Measurements from ENCODE around the gene ATE1. TPM values are rescaled to one million over a fixed set of nuclear protein-coding genes. Genes with fewer than 3 reads are reported as not detected.
A peak's percentile ranks its signal among the peaks of the same experiment; 100 is the strongest.
"Not testable (repeated sequence)": the region's sequence is repeated elsewhere in the genome, so short reads cannot be mapped to it uniquely, and the experiment has no call there.

The ATE1 gene
- total RNA-seq, 1 donor from 2014 or later = 21.9 TPM

DNA sequence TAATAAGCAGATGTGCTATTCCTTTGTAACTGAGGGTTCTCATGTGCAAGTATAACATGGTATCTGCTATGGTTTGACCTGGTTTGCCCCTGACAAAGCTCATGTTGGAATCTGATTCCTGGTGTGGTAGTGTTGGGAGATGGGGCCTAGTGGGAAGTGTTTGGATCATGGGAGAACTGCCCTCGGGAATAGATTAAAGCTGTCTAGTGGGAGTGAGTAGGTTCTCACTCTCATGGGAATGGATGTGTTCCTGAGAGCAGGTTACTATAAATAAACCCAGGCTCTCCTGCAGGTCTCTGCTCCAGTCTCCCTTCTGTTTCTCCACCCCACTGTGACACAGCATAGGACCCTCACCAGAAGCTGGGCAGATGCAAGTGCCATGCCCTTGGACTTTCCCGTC is 97.7 kb downstream of the ATE1 start:
- peaks cover 0 to 4% of the 10 kb centered on the region in 2 donors for H3K36me3 ChIP-seq
- TF ChIP-seq, protein P1, sequence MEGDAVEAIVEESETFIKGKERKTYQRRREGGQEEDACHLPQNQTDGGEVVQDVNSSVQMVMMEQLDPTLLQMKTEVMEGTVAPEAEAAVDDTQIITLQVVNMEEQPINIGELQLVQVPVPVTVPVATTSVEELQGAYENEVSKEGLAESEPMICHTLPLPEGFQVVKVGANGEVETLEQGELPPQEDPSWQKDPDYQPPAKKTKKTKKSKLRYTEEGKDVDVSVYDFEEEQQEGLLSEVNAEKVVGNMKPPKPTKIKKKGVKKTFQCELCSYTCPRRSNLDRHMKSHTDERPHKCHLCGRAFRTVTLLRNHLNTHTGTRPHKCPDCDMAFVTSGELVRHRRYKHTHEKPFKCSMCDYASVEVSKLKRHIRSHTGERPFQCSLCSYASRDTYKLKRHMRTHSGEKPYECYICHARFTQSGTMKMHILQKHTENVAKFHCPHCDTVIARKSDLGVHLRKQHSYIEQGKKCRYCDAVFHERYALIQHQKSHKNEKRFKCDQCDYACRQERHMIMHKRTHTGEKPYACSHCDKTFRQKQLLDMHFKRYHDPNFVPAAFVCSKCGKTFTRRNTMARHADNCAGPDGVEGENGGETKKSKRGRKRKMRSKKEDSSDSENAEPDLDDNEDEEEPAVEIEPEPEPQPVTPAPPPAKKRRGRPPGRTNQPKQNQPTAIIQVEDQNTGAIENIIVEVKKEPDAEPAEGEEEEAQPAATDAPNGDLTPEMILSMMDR (IDR thresholded peaks at IDR 0.05) = no peak
- TF ChIP-seq POLR2A (IDR thresholded peaks at IDR 0.05) (no peak), POLR2AphosphoS5 (IDR thresholded peaks at IDR 0.05; ENCODE audit: insufficient read depth in 1 of 2, low read depth in 1 of 2) (no peak)

DNA sequence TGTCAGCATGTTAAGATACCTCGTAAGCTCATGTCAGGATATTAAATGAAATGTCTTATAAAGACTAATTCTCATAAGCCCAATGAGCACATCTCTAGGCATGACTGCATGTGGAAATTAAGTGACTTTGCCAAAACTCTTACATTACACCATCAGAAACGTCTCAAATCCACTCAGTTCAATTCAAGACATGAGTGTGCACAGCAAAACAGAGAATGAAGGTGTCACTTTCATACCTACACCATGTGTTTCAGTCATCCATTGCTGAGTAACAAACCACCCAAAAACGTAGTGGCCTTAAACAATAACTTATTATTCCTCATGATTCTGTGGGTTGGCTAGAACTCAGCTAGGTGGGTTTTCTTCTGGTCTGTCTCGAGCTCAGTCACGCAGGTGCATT is 99.8 kb downstream of the ATE1 start:
- H3K27me3 ChIP-seq = no peaks in the 10 kb centered on the region
- intact Hi-C loops (cut with DNase I) = no loop called here
- peaks cover 0 to 4% of the 10 kb centered on the region in 2 donors for H3K36me3 ChIP-seq
- H3K4me1 ChIP-seq = no peaks in the 10 kb centered on the region
- no peak for DNase-seq (ENCODE audit: extremely low spot score in 2 of 2)
- no peak overlapping the region for H3K27ac ChIP-seq
- no peak overlapping the region for H3K4me3 ChIP-seq
- TF ChIP-seq POLR2AphosphoS5 (IDR thresholded peaks at IDR 0.05; ENCODE audit: insufficient read depth in 1 of 2, low read depth in 1 of 2) = no peak
- TF ChIP-seq POLR2A (IDR thresholded peaks at IDR 0.05) = no peak
- TF ChIP-seq, protein P1 (IDR thresholded peaks at IDR 0.05) = no peak
- H3K9me3 ChIP-seq = no peaks in the 10 kb centered on the region

More for the DNA sequence above, 97.7 kb downstream of the ATE1 start:
- Histone ChIP-seq H3K4me3 (no peak overlapping the region), H3K4me1 (no peaks in the 10 kb centered on the region), H3K27me3 (no peaks in the 10 kb centered on the region), H3K9me3 (no peaks in the 10 kb centered on the region), H3K27ac (no peak overlapping the region)
- intact Hi-C loops (cut with DNase I) = no loop called here
- no peak for DNase-seq (ENCODE audit: extremely low spot score in 2 of 2)

DNA sequence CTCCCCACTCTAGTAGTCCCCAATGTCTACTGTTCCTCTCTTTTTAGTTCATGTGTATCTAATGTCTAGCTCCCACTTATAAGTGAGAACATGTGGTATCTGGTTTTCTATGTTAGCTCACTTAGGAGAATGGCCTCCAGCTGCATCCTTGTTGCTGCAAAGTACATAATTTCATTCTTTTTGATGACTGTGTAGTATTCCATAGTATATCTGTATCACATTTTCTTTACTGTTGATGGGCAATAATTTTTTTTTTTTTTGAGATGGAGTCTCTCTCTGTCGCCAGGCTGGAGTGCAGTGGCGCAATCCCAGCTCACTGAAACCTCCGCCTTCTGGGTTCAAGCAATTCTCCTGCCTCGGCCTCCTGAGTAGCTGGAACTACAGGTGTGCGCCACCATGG is 101.1 kb downstream of the ATE1 start:
- H3K4me1 ChIP-seq; intact Hi-C loops (cut with DNase I); H3K4me3 ChIP-seq; DNase-seq (ENCODE audit: extremely low spot score in 2 of 2); H3K27me3 ChIP-seq; H3K27ac ChIP-seq; H3K9me3 ChIP-seq; H3K36me3 ChIP-seq: not testable (repeated sequence)

DNA sequence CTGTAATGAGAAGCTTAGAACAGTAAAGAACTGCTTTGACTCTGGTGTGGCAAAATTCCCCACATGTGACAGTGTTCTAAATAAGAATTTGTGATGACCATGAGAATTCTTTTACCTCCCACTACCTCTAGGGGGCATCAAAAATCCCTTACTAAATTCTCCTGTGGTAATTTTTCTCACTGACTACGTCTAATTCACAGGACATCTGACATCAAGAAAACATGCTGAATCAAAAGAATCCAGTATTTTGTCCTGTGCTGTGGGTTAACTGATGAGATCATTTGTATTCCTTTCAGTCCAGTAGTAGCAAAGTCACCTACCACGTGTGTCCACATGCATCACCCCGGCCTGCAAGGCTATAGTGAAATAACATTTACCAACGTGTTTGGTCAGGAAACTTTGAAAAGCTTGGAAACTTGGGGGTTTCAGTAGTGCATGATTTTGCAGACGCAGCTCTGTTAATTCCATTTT is 103.8 kb downstream of the ATE1 start:
- Histone ChIP-seq H3K4me3 (no peak overlapping the region), H3K27ac (no peak overlapping the region), H3K4me1 (no peaks in the 10 kb centered on the region), H3K36me3 (peaks cover 0 to 4% of the 10 kb centered on the region in 2 donors), H3K27me3 (no peaks in the 10 kb centered on the region), H3K9me3 (no peaks in the 10 kb centered on the region)
- intact Hi-C loops (cut with DNase I) = no loop called here
- DNase-seq (ENCODE audit: extremely low spot score in 2 of 2) = no peak
- TF ChIP-seq POLR2A (IDR thresholded peaks at IDR 0.05) = no peak
- no peak for TF ChIP-seq POLR2AphosphoS5 (IDR thresholded peaks at IDR 0.05; ENCODE audit: insufficient read depth in 1 of 2, low read depth in 1 of 2)
- TF ChIP-seq, protein P1 (IDR thresholded peaks at IDR 0.05) = peak in 1 of 3 experiments; percentile 34

DNA sequence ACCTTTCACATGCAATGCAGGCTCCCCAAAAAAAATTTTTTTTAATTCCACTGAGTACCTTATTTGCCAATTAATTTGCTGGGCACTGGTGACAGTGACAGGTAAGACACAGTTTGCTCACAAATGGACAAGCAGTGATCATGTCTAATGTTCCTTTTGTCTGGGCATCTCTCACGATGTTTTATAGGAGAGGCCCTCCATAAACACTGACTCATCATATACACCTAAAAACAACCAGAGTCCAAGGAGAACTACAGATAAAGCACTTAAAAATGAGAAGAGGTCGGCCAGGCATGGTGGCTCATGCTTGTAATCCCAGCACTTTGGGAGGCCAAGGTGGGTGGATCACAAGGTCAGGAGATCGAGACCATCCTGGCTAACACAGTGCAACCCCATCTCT is 105.1 kb downstream of the ATE1 start:
- peaks cover 0 to 4% of the 10 kb centered on the region in 2 donors for H3K36me3 ChIP-seq
- H3K4me3 ChIP-seq = no peak overlapping the region
- no peak for DNase-seq (ENCODE audit: extremely low spot score in 2 of 2)
- TF ChIP-seq POLR2A (IDR thresholded peaks at IDR 0.05) (no peak), POLR2AphosphoS5 (IDR thresholded peaks at IDR 0.05; ENCODE audit: insufficient read depth in 1 of 2, low read depth in 1 of 2) (no peak)
- TF ChIP-seq, protein P1 (IDR thresholded peaks at IDR 0.05) = no peak
- H3K4me1 ChIP-seq = no peaks in the 10 kb centered on the region
- intact Hi-C loops (cut with DNase I) = no loop called here
- H3K27me3 ChIP-seq = no peaks in the 10 kb centered on the region
- H3K9me3 ChIP-seq = no peaks in the 10 kb centered on the region
- H3K27ac ChIP-seq = no peak overlapping the region

Data from vagina (tissue), 2 donors.